ENCODE results near the gene ENPP7.

ENPP7 gene

DNA sequence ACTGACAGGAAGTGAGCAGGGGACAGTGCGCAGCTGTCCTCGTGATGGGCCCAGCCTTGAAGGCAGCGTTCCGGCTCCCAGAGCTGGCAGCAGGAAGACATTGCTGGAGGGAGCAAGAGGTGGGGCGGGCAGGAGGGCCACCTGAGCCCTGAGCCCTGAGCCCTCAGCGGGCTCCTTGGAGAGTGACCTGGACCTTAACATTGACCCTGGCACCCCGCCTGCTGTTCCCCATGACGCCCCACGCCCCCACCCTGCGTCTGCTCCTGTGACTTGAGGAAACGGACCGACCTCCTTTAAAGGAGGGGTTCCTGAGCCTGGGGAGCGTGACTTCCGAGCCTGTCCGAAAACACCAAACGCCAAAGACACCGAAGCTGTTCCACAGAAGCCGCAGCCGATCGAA is 25.1 kb upstream of the ENPP7 start:
- DNase-seq, result no peak

GRCh38 chr17:79706931-79707850 is 23.6 kb upstream of the ENPP7 start:
- DNase-seq, result no peak

- DNase-seq, result no peak
These were observed 22.5 kb upstream of the ENPP7 start for GRCh38 chr17:79707931-79708891.

- no peak for DNase-seq
These were observed 18.9 kb upstream of the ENPP7 start for GRCh38 chr17:79711715-79712305.

- DNase-seq, result no peak
These were observed 17.4 kb upstream of the ENPP7 start for GRCh38 chr17:79713391-79713790.

DNA sequence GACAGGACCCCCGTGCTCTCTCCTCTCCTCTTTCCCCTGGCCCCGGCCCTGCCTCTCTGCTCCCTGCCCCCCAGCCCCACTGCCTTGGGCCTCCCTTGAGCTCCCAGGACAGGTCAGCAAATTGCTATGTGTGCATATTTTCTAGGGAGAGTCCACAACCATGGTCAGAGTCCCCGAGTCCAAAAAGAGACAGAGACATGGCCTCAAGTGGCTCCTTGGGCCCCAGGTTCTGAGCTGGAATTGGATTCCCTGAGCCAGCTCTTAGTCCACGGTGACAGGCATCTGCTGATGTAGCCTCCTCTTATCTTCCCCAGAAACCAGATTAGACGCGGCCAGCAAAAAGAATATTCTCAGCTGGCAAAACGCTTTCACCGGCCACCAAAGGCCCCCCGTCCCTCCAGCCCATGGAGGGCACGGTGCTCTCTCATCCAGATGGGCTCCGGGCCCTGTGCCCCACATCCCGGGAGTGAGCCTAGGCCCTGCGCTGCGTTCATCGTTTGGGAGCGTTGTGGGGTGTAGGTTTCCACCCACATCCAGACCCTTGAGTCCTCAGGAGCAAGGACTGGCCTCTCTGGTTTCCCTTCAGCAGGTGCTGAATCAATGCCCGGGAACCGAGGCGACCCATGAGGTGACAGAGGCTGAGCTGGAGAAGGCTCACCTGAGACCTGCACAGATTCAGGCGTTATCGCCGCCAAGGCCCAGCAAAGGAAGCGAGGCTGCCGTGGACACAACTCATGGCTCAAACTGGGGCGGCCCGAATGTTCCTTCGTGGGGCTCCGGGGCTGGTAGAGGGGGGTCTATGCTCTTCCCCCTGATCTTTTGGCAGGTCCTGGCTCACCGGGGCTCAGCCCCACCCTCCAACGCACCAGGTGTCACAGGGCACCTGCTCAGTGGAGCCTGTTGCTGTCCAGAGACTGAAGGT is 16.3 kb upstream of the ENPP7 start:
- DNase-seq, result no peak

DNA sequence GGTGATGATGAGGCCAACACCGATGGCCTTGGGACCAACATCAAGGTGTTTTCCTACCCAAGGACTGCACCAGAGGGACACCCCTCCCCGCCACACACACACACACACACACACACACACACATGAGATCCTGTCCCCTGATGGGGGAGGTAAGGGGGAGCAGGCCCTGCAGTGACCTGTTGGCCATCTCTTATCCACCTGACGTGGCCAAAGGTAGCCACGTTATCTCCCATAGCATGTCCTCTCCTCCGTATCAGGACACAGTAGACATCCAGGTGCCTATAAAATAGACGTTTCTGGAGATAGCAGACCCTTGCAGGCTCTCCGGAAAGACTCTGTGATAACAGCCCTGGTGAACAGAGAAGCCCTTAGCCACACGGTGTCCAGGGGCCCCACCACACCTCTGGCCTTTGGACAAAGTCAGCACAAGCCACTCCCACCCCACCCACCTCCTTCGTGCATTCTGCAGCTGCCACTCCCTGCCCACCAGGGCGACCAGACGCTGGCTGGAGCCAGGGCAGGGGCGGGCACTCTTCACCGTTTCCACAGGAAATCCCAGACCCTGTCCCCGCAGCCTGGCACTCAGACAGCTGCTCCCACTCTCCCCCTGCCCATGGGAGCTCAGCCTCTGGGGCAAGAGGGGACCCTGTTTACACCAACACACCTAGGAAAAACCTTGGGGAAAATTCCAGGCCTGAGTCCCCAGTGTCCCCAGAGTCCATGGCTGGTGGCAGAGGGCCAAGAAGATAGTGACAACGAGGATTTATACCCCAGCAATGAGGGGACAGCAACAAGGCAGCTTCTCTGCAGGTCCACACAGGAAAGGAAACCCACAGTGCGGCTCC is 15.4 kb upstream of the ENPP7 start:
- no peak for DNase-seq

- no peak for DNase-seq
These were observed 14.6 kb upstream of the ENPP7 start for GRCh38 chr17:79715943-79716797.

- DNase-seq, result no peak
These were observed 9.9 kb upstream of the ENPP7 start for GRCh38 chr17:79720705-79721292.

DNA sequence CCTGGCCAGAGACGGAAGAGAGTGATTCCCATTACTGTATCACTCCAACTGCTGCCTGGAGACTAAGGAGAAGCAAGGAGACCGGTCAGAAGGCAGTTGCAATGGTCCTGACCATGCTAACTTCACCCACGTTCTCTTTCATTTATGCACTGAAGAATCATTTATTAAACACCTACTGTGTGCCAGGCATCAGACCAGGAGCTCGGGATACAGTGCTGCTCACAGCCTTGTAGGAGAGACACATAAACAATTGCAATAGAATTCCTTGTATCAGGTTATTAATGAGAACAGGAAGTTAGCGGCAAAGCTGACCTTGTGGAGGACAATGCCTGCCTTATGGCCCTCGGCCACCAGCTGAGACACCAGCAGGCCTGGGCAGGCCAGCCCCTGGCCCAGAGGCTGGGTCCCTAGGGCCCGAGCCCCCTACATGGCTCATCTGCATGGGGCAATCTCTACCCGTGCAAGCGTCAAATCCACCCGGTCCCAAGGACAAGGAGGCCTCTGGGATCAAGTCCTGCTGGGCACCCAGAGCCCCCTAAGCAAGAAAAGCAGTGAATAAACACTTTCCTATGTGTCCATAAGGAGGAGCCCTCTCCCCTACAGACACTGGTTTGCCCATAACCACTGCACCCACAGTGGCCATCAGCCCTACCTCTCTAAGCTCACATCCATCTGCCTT is 8.6 kb upstream of the ENPP7 start:
- DNase-seq, result no peak

GRCh38 chr17:79722787-79723186 is 8.0 kb upstream of the ENPP7 start:
- no peak for DNase-seq

DNA sequence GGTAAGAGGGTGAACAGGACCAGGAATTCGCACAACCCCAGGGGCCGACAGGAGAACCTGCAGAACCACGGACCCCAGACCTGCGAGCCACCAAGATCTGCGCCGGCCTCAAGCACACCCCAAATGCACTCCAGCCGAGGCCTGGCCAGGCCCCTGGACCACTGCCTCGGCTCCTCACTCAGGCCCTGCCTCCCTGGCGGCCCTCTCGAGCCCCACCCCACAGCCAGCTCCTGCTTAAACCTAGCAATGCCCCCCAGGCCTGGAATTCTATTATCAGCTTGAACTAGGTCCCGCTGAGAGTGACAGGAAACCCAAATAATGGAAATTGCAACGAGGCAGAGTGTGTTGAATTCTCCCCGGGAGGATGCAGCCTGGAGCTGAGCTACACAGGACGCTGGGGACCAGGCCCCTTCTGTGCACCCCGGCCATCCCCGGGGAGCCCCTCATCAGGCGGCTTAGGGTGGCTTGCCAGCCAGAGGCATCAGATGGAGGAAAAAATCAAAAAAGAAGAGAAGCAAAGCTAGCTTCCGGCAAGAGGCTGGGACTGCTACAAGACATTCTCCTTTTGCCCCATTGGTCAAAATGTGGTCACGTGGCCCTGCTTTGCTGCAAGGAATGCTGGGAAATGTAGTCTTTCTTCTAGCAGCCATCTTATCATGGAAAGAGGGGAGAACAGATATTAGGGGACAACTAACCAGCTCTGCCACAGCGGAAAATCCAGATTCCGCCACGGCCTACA is 2.4 kb upstream of the ENPP7 start:
- peak; percentile 18 for DNase-seq

DNA sequence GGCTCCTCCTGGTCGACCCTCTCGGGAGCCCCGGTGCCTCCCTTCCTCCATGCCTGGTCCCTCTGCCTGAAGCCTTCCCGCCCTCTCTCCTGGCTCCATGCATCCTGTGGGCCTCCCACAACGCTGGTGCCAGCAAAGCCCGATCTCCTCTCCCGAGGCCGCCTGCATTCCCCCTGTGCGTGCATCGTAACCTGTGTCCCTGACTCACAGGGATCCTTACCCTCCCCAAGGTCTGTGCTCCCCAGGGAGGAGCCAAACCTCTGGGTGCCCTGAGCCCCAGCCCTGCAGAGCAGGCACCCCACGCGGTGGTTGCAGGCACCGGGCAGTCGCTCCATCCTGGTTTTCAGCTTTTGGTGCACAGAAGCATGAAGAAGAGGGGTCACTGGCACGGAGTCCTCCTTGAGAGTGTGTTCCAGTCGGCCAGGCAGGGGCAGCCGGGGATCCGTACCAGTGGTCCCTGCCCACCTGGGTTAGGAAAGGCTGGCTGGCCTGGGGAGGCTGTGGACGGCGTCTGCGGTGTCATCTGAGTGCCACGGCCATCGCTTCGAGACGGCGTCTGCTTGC is 1.8 kb upstream of the ENPP7 start:
- no peak for DNase-seq

DNA sequence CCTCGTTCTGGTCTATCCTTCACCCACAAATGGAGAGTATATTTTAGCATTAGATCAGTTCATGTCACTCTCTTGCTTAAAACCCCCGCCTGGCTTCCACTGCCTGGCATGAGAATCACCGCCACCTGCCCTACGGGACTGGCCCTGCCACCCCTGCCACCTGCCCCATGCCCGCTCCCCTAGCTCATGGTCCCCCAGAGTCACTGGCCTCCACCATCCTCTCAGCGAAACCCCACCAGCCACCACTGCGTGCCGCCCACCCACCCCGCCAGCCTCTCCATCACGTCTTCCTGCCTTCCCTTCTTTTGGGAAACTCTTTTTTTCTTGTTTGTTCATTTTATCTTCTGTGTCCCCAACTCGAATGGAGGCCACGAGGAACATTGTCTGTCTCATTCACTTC is 982 bp upstream of the ENPP7 start:
- DNase-seq, result no peak

- DNase-seq, result no peak
These were observed 340 bp upstream of the ENPP7 start for GRCh38 chr17:79730437-79730768.

- DNase-seq, result no peak
These were observed 1.5 kb downstream of the ENPP7 start for GRCh38 chr17:79732254-79732653.

GRCh38 chr17:79732804-79733691 is 2.3 kb downstream of the ENPP7 start:
- DNase-seq, result no peak

Measured in GF-D8 (cell line).